Endometrial microvascular endothelial cells (primary cell): ENCODE results near the gene TINCR. TPM values are rescaled to one million over a fixed set of nuclear protein-coding genes. Genes with fewer than 3 reads are reported as not detected.

Experiments used
- in situ Hi-C: cut with HindIII; loops from 2 replicates; pipeline ENCODE4 v1.10.0; 2017; ENCODE audit warnings: low sequenced_read_pairs, low pct_unique_long_range_greater_than_20kb; ENCODE audit errors: inconsistent ontology term
- total RNA-seq: library from RNA; depleted of rRNA; stranded (reverse); fragments of >200 nt; gene quantifications from one replicate; pipeline ENCODE4 v1.2.3, GENCODE V29; 2015; ENCODE audit errors: inconsistent ontology term

TINCR gene
- total RNA-seq, 1 donor from 2014 or later = not detected

GRCh38 chr19:5533257-5533656 is 34.5 kb downstream of the TINCR start:
- in situ Hi-C loops = no loop called here

GRCh38 chr19:5530701-5531100 is 37.1 kb downstream of the TINCR start:
- in situ Hi-C loops = no loop called here

DNA sequence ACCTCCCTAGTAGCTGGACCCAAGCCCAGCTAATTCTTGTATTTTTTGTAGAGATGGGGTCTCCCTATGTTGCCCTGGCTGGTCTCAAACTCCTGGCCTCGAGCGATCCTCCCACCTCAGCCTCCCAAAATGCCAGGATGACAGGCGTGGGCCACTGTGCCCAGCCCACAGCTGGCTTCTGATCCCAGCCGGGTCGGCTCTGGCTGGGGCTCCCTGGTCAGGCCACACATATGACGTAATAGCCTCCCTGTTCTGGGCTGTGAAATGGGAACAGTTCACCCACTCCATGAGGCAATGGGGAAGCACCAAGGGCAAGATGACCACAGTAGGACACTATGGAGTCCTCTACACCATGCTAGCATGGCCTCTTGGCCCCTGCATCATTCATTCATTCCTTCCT is 41.1 kb downstream of the TINCR start:
- in situ Hi-C loops = no loop called here

GRCh38 chr19:5524081-5524480 is 43.7 kb downstream of the TINCR start:
- in situ Hi-C loops = no loop called here

DNA sequence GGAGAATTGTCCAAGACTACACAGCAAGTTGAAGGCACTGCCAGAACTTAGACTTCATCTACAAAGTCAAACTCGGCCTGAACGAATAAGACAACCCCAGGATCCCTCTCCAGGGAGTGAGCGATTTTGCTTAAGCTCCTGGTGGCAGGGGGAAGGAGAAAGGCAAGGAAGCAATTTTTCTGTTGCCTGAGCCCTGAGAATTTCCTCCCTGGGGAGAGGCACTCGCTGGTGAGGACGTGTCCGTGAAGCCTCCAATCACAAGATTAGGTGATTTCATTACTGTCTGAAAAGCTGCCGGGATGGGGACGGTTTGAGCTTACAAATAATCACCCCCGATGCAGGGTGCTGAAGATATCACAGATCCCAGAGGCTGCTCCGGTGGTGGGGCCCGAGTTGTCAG is 45.6 kb downstream of the TINCR start:
- in situ Hi-C loops = no loop called here

DNA sequence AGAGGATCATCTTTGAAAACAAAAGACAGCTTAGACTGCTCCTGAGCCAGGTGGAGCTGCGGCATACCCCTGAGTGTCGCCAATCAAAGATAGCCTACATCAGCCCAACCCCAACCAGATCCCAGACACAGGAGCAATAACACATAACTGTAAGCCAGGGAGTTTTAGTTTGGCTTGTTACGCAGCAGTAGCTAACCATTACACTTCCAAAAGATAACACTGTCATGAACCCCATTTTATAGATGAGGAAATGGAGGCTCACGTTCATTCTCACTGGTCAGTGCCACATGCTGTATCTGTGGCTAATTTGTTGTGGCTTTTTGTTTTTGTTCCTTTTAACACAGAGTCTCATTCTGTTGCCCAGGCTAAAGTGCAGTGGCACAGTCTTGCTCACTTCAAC is 47.3 kb downstream of the TINCR start:
- in situ Hi-C loops = no loop called here

DNA sequence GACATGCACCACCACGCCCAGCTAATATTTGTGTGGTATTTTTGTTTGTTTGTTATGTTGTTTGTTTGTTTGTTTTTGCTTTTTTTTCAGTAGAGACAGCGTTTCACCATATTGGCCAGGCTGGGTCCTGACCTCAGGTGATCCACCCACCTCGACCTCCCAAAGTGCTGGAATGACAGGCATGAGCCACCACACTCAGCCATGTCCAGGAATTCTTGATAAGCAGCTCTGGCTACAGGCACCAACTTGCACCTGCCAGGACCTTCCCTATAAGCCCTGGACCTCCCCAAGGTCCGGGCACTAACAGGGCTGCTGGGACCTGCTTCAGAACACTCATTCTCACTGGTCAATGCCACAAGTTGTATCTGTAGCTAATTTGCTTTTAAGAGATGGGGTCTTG is 48.7 kb downstream of the TINCR start:
- in situ Hi-C loops = no loop called here

- in situ Hi-C loops = no loop called here
These were observed 52.0 kb downstream of the TINCR start for GRCh38 chr19:5515737-5516136.

DNA sequence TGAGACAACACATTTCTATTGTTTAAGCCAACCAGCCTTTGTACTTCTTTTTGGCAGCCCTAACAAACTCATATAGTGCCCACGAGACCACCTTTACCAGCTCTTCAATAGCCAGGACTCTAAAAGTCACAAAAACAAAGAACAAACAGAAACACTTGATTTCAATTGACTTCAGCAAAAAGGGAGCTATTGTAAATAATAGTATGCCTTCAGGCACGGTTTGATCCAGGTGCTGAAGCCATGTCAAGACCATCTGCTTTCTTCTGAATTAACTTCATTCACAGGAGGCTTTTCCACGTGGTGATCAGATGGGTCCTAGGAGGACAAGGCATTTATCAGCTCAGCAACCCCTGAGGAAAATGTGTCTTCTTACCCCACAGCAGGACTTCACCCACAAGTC is 53.8 kb downstream of the TINCR start:
- in situ Hi-C loops = no loop called here

- in situ Hi-C loops = no loop called here
These were observed 55.0 kb downstream of the TINCR start for GRCh38 chr19:5512715-5513114.

Other genes starting within 250 kb of the TINCR start
- 5.3 TPM for gene PTPRS, start 227.1 kb downstream of the TINCR start, total RNA-seq
- not detected for gene ZNRF4, start 112.5 kb downstream of the TINCR start, total RNA-seq
- gene SAFB2, start 54.8 kb upstream of the TINCR start, total RNA-seq = 17.8 TPM
- gene SAFB, start 55.1 kb upstream of the TINCR start, total RNA-seq = 27.9 TPM
- 42.4 TPM for gene MICOS13, start 112.6 kb upstream of the TINCR start, total RNA-seq
- 2.6 TPM for gene HSD11B1L, start 113.1 kb upstream of the TINCR start, total RNA-seq
- gene RPL36, start 122.3 kb upstream of the TINCR start, total RNA-seq = 961 TPM
- 95.7 TPM for gene LONP1, start 152.2 kb upstream of the TINCR start, total RNA-seq
- not detected for gene CATSPERD, start 152.7 kb upstream of the TINCR start, total RNA-seq
- 0.09 TPM for gene PRR22, start 216.8 kb upstream of the TINCR start, total RNA-seq
- 25.3 TPM for gene DUS3L, start 223.2 kb upstream of the TINCR start, total RNA-seq
- not detected for gene NRTN, start 237.1 kb upstream of the TINCR start, total RNA-seq